GM18873 (cell line): ENCODE measurements around the gene RBMS3.
"Not testable (repeated sequence)": the region's sequence is repeated elsewhere in the genome, so short reads cannot be mapped to it uniquely, and the experiment has no call there.

Experiments used
- ATAC-seq: cut with Tn5 transposase; IDR thresholded peaks from one replicate; pipeline ENCODE4 v1.9.1; 2021; ENCODE audit warnings: mild to moderate bottlenecking, moderate library complexity, moderate number of reproducible peaks; ENCODE audit not compliant: unreplicated experiment, low FRiP score

The RBMS3 gene

DNA sequence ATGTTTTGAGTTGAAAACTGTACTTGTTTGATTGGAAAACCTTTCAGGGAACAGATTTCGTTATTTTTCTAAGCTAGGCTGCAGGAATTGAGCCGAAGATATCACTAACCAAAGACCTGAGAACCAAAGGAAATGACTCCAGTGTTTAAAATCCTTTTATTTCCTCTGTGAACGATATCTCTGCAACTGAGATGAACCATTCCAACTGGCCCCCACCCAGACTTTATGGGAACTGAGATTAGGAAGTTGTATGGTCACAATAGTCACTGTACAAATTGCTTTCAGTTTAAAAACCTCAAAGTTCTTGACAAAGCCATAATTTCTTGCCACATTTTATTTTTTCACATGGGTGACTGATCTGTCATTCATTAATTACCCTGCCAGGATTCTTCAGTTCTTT, 232.4 kb downstream of the RBMS3 start:
- no peak for ATAC-seq

DNA sequence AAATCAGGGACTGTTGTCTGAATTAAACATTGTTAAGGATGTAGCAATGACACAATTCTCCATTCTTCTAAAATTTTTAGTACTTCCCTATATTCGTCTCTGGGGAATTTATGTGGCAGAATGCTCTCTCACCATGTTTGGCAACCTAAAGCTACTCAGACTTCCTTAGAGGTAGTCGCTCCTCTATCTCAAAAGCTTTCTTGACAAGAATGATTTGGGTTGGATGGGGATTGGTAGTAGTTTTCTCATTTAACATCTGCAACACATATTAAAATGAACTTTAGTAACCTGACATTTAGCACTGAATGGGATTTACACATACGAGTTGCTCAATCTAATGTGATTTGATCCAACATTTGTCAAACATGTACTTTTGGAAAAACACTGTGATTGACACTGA, 233.3 kb downstream of the RBMS3 start:
- ATAC-seq = no peak

DNA sequence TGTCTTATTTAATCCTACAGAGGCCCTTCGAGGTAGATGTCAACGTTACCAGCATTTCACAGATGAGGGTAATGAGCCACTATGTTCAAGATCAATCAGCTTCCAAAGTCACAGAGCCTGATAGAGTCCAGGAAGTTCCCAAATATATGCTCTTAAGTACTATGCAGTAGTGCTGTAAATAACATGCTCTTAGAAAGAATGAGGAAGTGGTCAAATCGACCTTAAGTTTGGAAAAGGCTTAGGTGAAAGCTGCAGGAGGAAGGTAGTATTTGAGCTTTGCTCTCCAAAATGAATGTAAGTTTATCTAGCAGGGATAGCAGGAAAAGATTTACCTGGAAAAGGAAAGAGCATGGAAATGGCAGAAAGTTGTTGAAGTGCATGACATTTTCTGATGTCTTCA, 234.0 kb downstream of the RBMS3 start:
- no peak for ATAC-seq

DNA sequence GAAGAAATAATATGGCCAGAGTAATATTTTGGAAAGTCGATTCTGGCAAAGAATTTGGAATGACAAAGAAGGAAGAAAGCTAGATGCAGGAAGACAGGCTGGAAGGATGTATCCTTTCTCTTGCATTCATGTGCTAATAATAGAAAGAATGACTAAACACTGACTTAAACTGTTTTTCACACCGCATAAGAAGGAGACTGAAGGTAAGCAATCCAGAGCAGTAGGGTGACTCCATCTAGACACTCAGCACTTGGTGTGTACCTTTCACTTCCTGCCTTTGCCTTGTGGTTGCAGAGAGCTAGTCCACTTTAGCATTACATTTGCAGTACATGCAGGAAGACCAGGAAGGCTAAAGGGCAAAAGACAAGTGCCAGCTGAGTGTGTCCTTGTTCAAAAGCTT, 234.6 kb downstream of the RBMS3 start:
- no peak for ATAC-seq

DNA sequence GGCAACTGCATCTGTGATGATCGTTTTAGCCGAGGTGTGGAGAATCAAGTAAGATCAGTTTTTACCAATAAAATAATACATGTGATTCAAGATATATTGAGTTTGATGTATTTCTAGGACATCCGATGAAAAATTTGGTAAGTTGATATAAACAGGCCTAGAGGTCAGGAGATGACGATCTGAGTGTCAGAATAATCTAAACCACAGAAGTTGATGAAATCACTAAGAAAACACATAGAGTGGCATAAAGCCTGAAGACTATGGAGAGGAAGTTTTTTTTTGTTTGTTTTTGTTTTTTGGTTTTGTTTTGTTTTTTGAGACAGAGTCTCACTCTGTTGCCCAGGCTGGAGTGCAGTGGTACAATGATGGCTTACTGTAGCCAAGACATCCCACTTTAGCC, 235.3 kb downstream of the RBMS3 start:
- no peak for ATAC-seq

DNA sequence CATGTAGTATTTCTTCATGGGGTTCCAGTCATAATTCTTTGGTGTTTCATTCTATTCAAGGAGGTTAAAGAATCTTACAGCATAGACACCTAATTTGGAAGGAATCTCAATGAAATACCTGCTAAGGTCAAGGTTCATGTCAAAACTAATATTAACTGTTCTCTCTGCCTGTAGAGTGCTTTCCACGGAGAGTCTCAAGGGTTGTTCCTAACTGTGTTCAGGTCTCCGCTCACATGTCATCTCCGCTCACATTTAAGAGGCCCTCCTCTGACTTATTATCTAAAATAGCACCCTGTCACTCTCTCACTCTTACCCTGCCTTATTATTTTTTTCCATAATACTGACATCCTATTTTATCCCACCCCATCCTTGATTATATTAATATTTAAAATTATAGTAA, 239.9 kb downstream of the RBMS3 start:
- no peak for ATAC-seq

DNA sequence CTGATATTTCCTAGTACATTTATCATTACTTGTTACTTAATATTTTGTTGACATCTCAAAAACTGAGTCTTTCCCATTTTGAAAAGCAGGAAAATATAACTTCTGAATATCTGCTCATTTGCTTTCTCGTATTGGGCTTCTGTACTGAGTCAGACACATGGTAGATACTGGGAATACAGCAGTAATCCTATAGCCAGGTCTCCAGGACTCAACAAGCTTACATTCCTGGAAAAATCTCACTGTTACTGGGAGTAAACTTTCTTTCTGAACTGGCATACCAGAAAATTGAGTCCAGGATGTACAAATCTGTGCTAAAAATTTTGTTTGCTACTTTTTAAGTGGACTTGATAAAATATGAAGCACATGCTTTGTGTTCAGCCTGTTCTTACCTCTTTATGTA, 240.4 kb downstream of the RBMS3 start:
- no peak for ATAC-seq

DNA sequence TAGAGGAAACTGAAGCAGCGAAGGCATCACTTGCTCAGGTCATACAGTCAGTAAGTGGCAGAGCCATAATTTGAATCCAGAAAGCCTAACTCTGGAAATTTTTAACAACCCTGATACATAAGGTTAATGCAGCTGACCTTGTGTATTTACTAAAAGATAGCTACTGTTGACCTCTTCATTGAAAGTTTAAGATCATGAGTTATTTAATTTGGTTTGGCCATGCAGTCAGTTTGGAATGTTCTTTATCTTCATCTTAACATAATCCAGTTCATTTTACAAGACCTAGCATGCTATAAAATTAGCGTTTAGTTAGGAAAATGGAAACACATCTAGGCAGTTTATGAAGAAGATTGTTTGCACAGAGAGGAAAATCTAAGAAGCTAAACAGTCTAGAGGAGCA, 240.9 kb downstream of the RBMS3 start:
- no peak for ATAC-seq

DNA sequence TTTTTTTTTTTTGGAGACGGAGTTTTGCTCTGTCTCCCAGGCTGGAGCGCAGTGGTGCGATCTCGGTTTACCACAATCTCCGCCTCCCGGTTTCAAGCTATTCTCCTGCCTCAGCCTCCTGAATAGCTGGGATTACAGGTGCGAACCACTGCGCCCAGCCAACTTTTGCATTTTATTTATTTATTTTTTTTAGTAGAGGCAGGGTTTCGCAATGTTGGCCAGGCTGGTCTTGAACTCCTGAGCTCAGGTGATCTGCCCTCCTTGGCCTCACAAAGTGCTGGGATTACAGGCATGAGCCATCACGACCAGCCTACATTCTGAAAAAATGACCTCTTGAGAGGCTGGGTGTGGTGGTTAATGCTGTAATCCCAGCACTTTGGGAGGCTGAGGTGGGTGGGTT, 243.6 kb downstream of the RBMS3 start:
- not testable (repeated sequence) for ATAC-seq

DNA sequence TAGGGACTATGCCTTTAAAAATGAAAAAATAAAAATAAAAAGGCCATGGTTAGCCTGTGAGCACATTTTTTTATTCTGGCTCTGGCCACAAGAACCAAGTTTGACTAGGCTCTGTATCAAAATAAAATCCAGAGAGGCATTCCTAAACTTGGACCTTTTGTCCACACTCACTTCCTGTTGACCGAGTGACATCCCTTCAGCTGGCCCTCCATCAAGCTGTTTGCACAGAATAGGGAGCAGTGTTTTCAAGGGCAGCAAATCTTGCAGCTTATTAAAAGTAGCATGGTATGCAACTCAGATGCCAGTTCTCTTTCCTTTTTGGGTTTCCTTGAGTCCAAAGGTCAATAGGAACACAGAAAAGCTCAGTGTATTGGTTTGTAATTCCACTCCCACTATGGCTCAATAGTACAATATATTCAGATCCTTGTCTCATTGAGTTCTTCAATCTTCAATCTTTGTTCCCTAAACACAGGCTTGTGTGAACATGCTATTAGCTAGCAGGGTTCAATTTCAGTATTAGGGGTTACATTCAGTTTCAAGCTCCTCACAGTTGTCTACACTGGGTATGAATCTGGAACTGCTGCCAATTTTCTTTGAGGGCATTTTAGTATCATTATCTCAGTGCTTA, 244.5 kb downstream of the RBMS3 start:
- ATAC-seq = no peak

DNA sequence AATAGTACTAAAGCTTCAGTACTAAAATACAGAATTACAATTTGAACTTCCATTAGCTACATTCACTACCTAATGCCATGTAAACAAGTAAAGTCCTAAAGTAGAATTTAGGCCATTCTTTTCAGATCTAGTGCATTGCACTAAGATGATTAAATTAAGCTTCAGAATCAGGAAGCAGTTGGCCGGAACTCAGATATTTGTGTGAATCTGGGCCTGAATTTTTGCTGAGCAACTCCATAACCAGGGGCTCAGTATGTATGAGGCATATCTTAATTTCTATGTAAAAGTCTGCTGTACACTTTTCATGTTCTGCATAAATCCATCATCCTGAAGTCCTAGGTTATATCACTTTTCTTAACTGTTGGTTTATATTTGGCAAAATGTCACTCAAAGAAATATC, 246.4 kb downstream of the RBMS3 start:
- ATAC-seq = no peak

DNA sequence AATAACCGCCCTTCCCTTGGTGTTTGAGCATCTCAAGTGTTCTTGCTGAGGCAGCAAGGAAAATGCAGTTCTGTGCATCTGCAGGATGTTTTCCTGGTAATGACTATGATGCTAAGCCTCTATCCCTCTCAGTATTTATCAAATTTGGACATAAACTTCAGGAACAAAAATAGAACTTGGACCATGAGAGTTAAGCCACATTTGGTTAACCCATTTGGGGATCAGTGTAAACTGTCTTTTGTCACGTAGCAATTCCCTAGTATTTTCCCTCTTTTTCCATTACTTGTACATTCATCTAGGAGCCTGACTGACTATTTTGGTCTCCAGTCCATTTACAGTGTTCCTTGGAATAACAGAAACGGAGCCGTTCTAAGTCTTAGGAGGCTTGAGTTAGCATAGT, 250.8 kb downstream of the RBMS3 start:
- ATAC-seq = no peak

DNA sequence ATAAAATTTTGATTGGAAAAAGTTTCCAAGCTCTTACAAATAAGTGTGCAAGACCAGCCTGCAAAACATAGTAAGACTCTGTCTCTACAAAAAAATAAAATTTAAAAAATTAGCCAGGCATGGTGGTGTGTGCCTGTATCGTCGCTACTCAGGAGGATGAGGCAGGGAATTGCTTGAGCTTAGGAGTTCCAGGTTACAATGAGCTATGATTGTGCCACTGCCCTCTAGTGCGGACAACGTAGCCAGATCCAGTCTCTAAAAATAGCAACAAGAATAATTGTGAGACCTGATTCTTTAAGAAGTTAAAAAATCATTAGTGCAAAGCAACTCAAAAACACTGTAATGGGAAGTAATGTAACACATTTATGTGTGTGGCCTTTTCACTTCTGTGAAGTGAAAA, 251.6 kb downstream of the RBMS3 start:
- no peak for ATAC-seq

DNA sequence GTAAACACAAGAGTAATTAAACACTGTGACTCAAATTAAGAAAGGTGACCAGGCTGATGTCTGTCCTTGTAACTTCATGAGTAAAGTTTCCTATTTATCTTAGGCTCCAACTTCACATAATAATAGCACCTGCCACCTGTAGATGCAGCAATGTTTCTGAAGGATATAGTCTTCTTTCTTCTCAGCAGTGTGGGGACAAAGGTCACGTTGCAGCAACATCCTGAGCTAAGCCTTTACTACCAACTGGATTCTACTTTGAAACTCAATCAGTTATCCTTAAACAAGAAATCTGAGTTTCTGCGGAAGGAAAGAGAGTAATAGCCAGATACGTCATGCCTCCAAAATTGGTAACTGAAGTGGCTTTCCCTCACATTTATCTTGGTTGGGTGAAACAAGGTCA, 253.1 kb downstream of the RBMS3 start:
- ATAC-seq = no peak

DNA sequence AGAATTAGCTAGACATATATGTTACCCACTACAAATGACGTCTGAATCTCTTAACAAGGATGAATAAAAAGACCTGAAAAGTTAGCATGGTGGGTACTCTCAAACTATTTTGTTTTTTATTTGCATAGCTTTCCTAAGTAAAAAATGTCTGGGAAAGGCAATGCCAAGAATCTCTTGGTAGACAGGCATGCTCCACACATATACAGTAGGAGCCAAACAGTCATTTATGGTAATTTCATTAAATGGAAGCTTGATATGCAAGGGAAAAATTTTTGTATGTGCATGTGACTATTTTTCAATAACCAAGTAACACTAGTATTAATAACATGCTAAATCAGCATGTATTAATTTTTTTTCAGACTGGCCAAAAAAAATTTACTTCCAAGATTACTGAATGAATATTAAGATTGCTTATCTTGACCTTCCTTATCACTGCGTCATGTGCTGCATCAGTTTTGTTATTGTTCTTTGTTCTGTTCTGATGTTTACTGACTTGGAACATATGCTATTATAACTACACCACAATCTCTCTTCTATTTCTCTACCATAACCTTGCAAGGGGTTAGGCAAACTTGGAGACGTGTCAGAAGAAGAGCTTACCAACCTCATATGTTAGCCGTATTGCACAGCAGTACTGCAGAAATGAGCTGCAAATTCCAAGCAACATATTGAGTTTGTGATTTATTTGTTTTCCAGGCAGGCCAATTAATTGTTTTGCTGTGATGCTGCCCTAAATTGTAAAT, 255.3 kb downstream of the RBMS3 start:
- no peak for ATAC-seq

DNA sequence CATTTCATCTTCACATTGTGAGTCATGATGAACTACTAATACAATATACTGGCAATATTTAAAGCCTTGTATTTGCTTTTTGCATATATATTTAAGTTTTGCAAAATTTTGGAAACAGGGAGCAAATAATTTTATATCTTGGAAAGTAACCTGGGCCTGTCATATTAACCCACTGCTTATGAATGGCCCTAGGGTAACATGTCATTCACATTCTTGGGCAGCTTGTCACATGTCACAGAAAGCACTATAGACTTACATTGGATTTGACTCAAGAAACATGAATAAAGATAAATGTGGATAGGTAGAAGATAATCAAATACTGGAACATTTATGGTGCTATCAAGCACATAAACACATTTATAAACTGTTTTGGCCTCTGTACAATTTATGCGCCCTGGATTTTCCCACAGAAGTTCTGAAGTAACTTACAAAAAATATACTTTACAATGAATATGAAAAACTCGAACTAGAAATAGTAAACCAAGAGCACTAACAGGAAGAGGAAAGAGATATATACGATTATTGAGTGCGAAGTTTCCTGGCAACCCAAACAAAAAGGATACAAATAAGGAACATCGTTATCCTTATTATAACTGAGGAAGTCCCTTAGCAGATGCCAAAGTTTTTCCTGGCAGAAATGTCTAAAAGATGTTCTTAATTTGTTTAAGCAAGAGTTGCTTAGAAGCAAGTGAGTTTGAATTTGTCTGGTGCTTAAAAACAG, 257.2 kb downstream of the RBMS3 start:
- no peak for ATAC-seq

DNA sequence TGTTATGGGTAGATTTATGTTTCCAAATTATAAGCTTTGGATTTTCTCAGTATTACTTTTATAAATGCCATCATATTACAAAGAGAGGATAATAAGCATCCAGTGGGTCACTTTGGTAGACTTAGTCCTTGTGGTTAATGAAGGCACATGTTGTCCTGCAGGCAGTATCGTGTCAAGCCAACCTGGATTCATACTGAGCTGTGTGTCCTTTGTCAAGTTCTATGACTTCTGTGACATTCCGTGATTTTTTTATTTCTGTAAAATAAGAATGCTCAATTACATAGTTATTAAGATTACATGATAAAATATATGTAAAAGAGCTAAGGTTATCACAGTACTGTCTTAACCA, 257.7 kb downstream of the RBMS3 start:
- ATAC-seq = no peak

DNA sequence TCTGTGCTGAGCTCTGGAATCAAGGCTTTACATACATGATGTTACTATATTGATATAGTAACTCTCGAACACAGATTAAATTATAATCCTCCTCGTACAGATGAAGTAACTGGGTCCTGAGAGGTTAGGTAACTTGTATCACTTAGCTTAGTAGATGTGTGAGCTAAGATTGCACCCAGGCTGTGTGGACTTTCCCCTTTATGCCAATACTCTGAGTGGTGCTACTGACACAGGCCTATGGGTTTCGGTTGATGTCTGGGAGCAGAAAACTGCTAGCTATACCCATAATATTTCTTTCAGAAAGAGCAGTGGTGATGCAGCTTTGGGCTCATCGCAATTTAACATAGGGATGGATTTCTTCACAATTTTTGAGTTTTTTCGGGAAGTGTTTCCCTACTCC, 259.7 kb downstream of the RBMS3 start:
- no peak for ATAC-seq

DNA sequence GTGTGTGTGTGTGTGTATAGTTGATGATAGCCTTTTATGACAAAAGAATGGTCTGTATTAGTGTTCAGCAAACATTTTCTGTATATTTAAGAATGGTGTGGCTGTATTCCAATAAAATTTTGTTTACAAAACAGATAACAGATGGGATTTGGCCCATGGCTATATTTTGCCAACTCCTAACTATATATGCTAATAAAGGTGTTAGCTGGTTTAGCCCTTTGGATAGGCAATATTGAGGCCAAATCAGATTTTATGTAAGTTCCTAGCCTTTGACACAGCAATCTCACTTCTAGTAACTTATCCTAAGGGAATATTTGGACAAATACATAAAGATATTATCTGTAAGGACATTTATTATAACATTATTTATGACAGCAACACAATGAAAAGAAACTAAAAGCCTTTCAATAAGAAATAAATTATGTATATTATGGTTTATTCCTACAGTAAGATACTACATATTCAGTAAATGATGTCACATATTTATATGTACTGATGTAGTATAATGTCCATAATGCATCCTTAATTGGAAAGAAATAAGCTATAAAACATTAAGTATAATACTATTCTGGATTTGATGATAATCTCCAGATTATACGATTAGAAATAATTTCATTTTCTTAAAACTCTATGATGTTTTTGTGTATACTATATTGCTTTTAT, 264.0 kb downstream of the RBMS3 start:
- ATAC-seq = no peak

DNA sequence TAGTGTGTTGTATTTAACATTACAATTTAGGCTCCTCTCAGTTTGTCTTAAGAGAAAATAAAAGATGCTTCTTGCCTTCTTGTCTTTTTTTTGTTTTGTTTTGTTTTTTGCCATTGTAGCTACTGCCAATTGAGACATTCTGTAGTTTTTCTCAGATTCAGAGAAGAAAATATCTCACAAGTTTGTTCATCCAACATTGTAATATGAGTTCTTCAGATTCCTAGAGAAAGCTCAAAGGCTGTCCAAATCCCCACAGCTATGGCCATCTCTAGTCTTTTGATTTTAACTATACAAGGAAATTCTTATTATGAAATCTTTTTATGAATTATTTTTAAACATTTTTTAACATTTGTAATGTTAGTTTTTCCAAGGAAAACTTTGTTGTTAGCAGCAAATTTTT, 264.7 kb downstream of the RBMS3 start:
- ATAC-seq = no peak

DNA sequence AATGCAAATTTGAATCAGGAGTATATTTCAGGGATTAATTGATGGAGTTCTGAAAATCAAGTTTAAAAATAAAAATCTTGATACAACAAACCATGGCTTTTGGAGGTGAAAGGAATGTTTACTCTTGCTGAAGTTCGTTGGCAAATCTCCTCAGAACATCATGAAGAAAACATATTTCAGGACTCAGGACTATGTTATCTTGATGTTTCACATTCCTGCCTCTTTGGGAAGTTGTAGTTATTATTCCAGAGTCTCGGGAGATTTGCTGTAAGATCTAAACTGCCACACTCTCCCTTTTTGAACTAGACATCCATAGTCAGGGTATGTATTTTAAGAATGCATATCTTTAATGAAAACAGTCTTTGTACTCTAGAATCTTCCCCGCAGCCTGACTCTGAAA, 271.2 kb downstream of the RBMS3 start:
- ATAC-seq = no peak
